ENCODE data around the gene SRM. TPM values are rescaled to one million over a fixed set of nuclear protein-coding genes. Genes with fewer than 3 reads are reported as not detected.

The SRM gene
- total and polyA plus RNA-seq, 2 donors (not counting 1 experiment from before 2014, with no cell fraction given) = 13.0 to 95.4 TPM

DNA sequence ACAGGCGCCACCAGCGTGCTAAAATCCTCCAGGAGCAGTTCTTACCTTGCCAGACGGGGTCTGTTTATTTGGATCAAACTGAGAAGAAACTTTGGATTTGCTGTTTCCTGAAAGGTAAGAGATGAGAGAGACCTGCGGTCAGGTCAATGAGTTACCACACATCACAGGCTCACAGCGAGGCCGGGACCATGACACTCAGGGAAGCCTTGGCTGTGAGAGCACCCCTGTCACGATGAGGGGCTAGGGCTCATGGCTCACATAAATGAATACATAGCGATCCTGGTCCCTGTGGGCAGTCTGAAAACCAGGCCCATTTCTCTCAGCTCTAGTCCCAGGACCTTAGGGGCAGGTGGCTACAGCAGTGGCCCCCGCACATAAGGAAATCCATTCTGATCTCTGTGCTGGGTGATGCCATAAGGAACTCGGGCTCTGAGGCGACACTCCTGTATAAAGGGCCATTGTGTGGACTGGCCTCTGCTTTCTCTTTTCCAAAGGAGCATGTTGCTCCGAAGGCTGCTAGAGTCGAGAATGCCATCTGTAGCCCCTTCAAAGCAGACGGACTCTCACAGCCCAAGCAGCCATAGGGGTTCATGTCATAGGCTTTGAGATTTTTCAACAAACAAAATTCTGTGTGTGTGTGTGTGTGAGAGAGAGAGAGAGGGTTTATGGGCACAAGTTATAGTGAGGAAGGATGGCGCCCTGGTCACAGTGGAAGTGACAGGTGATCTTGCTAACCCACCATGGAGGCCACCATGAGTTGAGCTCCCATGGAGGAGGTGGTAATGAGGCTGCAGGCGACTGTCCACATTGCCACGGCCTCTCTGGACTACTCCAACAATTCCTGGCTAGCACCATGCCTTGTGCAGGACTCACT lies 9.0 kb upstream of the SRM start:
- Histone ChIP-seq H3K4me2 (ENCODE audit: extremely low read depth, insufficient read depth, low read length) (no peak overlapping the region), H2AFZ (ENCODE audit: low read length) (no peak overlapping the region), H4K20me1 (ENCODE audit: control insufficient read depth, extremely low read depth, insufficient read depth, low read length) (no peaks in the 10 kb centered on the region), H3K4me3 (replicated peaks in 1 of 4; ENCODE audit: control extremely low read depth in 1 of 4, insufficient read depth in 1 of 4, low read depth in 3 of 4, low read length in 4 of 4) (no peak overlapping the region), H3K4me1 (ENCODE audit: control insufficient read depth, extremely low read depth, insufficient read depth, low read length) (no peaks in the 10 kb centered on the region), H3K27ac (ENCODE audit: insufficient read depth, low read length) (no peak overlapping the region), H3K79me2 (ENCODE audit: control insufficient read depth, insufficient read depth, low read length) (no peaks in the 10 kb centered on the region), H3K9me3 (ENCODE audit: control insufficient read depth, insufficient read depth, low read depth, low read length) (no peaks in the 10 kb centered on the region), H3K9ac (ENCODE audit: insufficient read depth, low read length) (no peak overlapping the region), H3K27me3 (ENCODE audit: control insufficient read depth, insufficient read depth, low read length) (no peaks in the 10 kb centered on the region), H3K36me3 (ENCODE audit: control insufficient read depth, insufficient read depth, low read length) (peaks cover 33% of the 10 kb centered on the region)
- no peak for DNase-seq (ENCODE audit: low read depth in 2 of 2)
- TF ChIP-seq EZH2 (IDR thresholded peaks at IDR 0.05; ENCODE audit: low read length, missing control alignments) (no peak), CTCF (conservative IDR thresholded peaks at IDR 0.05 in 1 of 2, IDR thresholded peaks at IDR 0.05 in 1 of 2; ENCODE audit: low read depth in 1 of 2, low read length in 2 of 2) (no peak)

GRCh38 chr1:11067716-11068599 lies 8.1 kb upstream of the SRM start:
- H3K4me1 ChIP-seq (ENCODE audit: control insufficient read depth, extremely low read depth, insufficient read depth, low read length) = no peaks in the 10 kb centered on the region
- H3K4me2 ChIP-seq (ENCODE audit: extremely low read depth, insufficient read depth, low read length) = no peak overlapping the region
- no peak for DNase-seq (ENCODE audit: low read depth in 2 of 2)
- no peaks in the 10 kb centered on the region for H3K79me2 ChIP-seq (ENCODE audit: control insufficient read depth, insufficient read depth, low read length)
- no peak overlapping the region for H3K9ac ChIP-seq (ENCODE audit: insufficient read depth, low read length)
- H3K4me3 ChIP-seq (replicated peaks in 1 of 4; ENCODE audit: control extremely low read depth in 1 of 4, insufficient read depth in 1 of 4, low read depth in 3 of 4, low read length in 4 of 4) = no peak overlapping the region
- H3K9me3 ChIP-seq (ENCODE audit: control insufficient read depth, insufficient read depth, low read depth, low read length) = no peaks in the 10 kb centered on the region
- H4K20me1 ChIP-seq (ENCODE audit: control insufficient read depth, extremely low read depth, insufficient read depth, low read length) = no peaks in the 10 kb centered on the region
- peaks cover 31% of the 10 kb centered on the region for H3K36me3 ChIP-seq (ENCODE audit: control insufficient read depth, insufficient read depth, low read length)
- no peaks in the 10 kb centered on the region for H3K27me3 ChIP-seq (ENCODE audit: control insufficient read depth, insufficient read depth, low read length)
- TF ChIP-seq CTCF (conservative IDR thresholded peaks at IDR 0.05 in 1 of 2, IDR thresholded peaks at IDR 0.05 in 1 of 2; ENCODE audit: low read depth in 1 of 2, low read length in 2 of 2) (no peak), EZH2 (IDR thresholded peaks at IDR 0.05; ENCODE audit: low read length, missing control alignments) (no peak)
- no peak overlapping the region for H3K27ac ChIP-seq (ENCODE audit: insufficient read depth, low read length)
- no peak overlapping the region for H2AFZ ChIP-seq (ENCODE audit: low read length)

DNA sequence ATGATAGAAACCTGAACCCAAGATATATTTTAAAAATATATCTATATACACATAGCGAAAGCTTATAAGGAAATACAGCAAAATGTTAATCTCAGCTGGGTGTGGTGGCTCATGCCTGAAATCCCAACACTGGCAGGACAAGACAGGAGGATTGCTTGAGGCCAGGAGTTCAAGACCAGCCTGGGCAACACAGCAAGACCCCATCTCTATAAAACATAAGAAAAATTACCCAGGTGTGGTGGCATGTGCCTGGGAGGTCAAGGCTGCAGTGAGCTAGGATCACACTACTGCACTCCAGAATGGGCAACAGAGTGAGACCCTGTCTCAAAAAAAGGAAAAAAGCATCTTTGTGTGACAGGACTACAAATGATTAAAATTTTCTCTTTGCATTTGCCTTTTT lies 6.0 kb upstream of the SRM start:
- Histone ChIP-seq H3K9ac (ENCODE audit: insufficient read depth, low read length) (no peak overlapping the region), H3K4me2 (ENCODE audit: extremely low read depth, insufficient read depth, low read length) (no peak overlapping the region), H3K9me3 (ENCODE audit: control insufficient read depth, insufficient read depth, low read depth, low read length) (no peaks in the 10 kb centered on the region), H3K27ac (ENCODE audit: insufficient read depth, low read length) (no peak overlapping the region), H3K27me3 (ENCODE audit: control insufficient read depth, insufficient read depth, low read length) (no peaks in the 10 kb centered on the region), H3K36me3 (ENCODE audit: control insufficient read depth, insufficient read depth, low read length) (peaks cover 24% of the 10 kb centered on the region), H3K4me3 (replicated peaks in 1 of 4; ENCODE audit: control extremely low read depth in 1 of 4, insufficient read depth in 1 of 4, low read depth in 3 of 4, low read length in 4 of 4) (no peak overlapping the region), H2AFZ (ENCODE audit: low read length) (no peak overlapping the region), H3K4me1 (ENCODE audit: control insufficient read depth, extremely low read depth, insufficient read depth, low read length) (no peaks in the 10 kb centered on the region), H4K20me1 (ENCODE audit: control insufficient read depth, extremely low read depth, insufficient read depth, low read length) (no peaks in the 10 kb centered on the region), H3K79me2 (ENCODE audit: control insufficient read depth, insufficient read depth, low read length) (peaks cover 3% of the 10 kb centered on the region)
- DNase-seq (ENCODE audit: low read depth in 2 of 2) = no peak
- TF ChIP-seq EZH2 (IDR thresholded peaks at IDR 0.05; ENCODE audit: low read length, missing control alignments) (no peak), CTCF (conservative IDR thresholded peaks at IDR 0.05 in 1 of 2, IDR thresholded peaks at IDR 0.05 in 1 of 2; ENCODE audit: low read depth in 1 of 2, low read length in 2 of 2) (no peak)

All from fibroblast of lung (primary cell).